Heart left ventricle (tissue), 13 donors: Measurements from ENCODE around the gene TBCK.

Source experiments
- CTCF ChIP-seq, 12 donors: fragments of 200-600 bp; sonication (generic) in 4 of 12; IDR thresholded peaks; one replicate each; pipeline versions ENCODE4 v1.5.0 to v1.8.0; 2018 to 2022; ENCODE audit warnings: antibody characterized with exemption in 12 of 12, mild to moderate bottlenecking in 5 of 12
- POLR2A ChIP-seq, 2 donors: fragments of 450-650 bp; IDR thresholded peaks; one replicate each; pipeline ENCODE4 v1.6.1; 2017; ENCODE audit warnings: antibody characterized with exemption in 2 of 2, mild to moderate bottlenecking in 2 of 2, moderate library complexity in 2 of 2
- donor health status: ischemic (EF 13 %, LVEDD 7.1; RV severe dilation, severe dysfunction).
- donor health status: DM: no; HTN: yes; CAD: no.
- donor health status: DM: no; HTN: no; CAD: no.
- donor health status: ischemic (EF 25% LVEDD 6.9; RV normal size, moderate dysfunction).
- donor health status: ischemic (EF 25% LVEDD 5.7; RV mildly dilated, moderate dysfunction).
- donor health status: ischemic (EF 35%, LVEDD 5.7; RV mildly dilated, moderate dysfunction).
- donor health status: nonischemic (EF 11% LVEDD 7.7; RV severe dilation, severe dysfunction).
- donor health status: DM: yes; HTN: yes; CAD: no.
- donor health status: PGD.
- donor health status: ischemic (EF 29% LVEDD 5.4; RV normal size, mild dysfunction).
- donor health status: nonischemic (EF 23%, LVEDD 6.1; RV moderate dilation, normal function).

GRCh38 chr4:106312997-106313522, 2.9 kb downstream of the TBCK start:
- TF ChIP-seq CTCF (IDR thresholded peaks at IDR 0.05) (no peak), POLR2A (IDR thresholded peaks at IDR 0.05) (no peak)
